Right lobe of liver (tissue), 4 donors: ENCODE results near the gene TNFRSF14.

Experiments used
- CTCF ChIP-seq, 4 donors: fragments of 200-600 bp in 3 of 4; fragments of 450-650 bp in 1 of 4; IDR thresholded peaks; one replicate each; pipeline versions ENCODE4 v1.5.1 to v1.8.0; 2016 to 2022; ENCODE audit warnings: antibody characterized with exemption in 4 of 4, mild to moderate bottlenecking in 2 of 4
- POLR2A ChIP-seq: fragments of 450-650 bp; IDR thresholded peaks from one replicate; pipeline ENCODE4 v1.6.1; 2017; ENCODE audit warnings: antibody characterized with exemption, mild to moderate bottlenecking
- donor health status: DM: no; HTN: no; CAD: no.
- donor health status: DM: no; HTN: no; CAD: no.
- donor health status: DM: no; HTN: yes; CAD: no.

- TF ChIP-seq CTCF (IDR thresholded peaks at IDR 0.05) = no peak
- TF ChIP-seq POLR2A = no peak
These were observed 21.9 kb upstream of the TNFRSF14 start for GRCh38 chr1:2534315-2534686.
